Panc1 (cell line): ENCODE measurements around the gene RFX1. TPM values are rescaled to one million over a fixed set of nuclear protein-coding genes. Genes with fewer than 3 reads are reported as not detected.

Experiments used
- ATAC-seq: fragments of 200-7000 bp; cut with Tn5 transposase; 2 replicates; pipeline ENCODE4 v1.9.1; 2020; ENCODE audit warnings: mild to moderate bottlenecking, moderate library complexity
- BruUV-seq: library from RNA; stranded (reverse); fragments of 400-500 nt; replicated peaks from 2 replicates; lab custom pipeline; 2021; lab: Mats Ljungman, UMichigan
- CTCF ChIA-PET: fragments of 300-600 bp; sonication (Branson Sonifier 250); formaldehyde crosslinking; loops from one replicate; lab custom pipeline; 2022; ENCODE audit warnings: antibody characterized with exemption; lab: Charles Lee
- POLR2A ChIA-PET: fragments of 300-600 bp; sonication (Branson Sonifier 250); formaldehyde crosslinking; loops from one replicate; lab custom pipeline; 2022; ENCODE audit warnings: antibody characterized with exemption; lab: Charles Lee
- DNase-seq: peaks from one replicate; pipeline ENCODE4 v3.0.0-alpha.2; 2010; ENCODE audit warnings: low read depth, low spot score
- H3K27ac ChIP-seq: 2 replicates; pipeline ENCODE4 v1.5.1; 2011; ENCODE audit warnings: mild to moderate bottlenecking, low read length, inconsistent platforms
- H3K27me3 ChIP-seq: fragments of 200-500 bp; sonication (Bioruptor generic); 2 replicates; pipeline ENCODE4 v1.6.0; 2014; ENCODE audit warnings: low read length, inconsistent platforms; ENCODE audit not compliant: control insufficient read depth, insufficient read depth
- H3K36me3 ChIP-seq: fragments of 200-500 bp; sonication (Bioruptor generic); 2 replicates; pipeline ENCODE4 v1.5.1; 2014; ENCODE audit warnings: inconsistent platforms, mild to moderate bottlenecking, low read length, moderate library complexity; ENCODE audit not compliant: control insufficient read depth, insufficient read depth
- H3K4me1 ChIP-seq: 2 replicates; pipeline ENCODE4 v1.5.1; 2011; ENCODE audit warnings: inconsistent platforms, mild to moderate bottlenecking, low read length, moderate library complexity; ENCODE audit not compliant: control insufficient read depth, insufficient read depth
- H3K4me3 ChIP-seq, 2 experiments: 2 replicates each; pipeline ENCODE4 v1.5.1; 2011 to 2012; ENCODE audit warnings: low read depth in 2 of 2, low read length in 2 of 2, mild to moderate bottlenecking in 2 of 2, inconsistent platforms in 1 of 2, moderate library complexity in 1 of 2
- H3K9me3 ChIP-seq: fragments of 200-500 bp; sonication (Bioruptor generic); 2 replicates; pipeline ENCODE4 v1.5.1; 2014; ENCODE audit warnings: low read depth, mild to moderate bottlenecking, inconsistent platforms, low read length, moderate library complexity; ENCODE audit not compliant: control insufficient read depth, insufficient read depth
- CTCF ChIP-seq: fragments of 450-650 bp; IDR thresholded peaks from 2 replicates; pipeline ENCODE4 v1.5.1; 2017; ENCODE audit warnings: mild to moderate bottlenecking
- POLR2AphosphoS5 ChIP-seq: IDR thresholded peaks from 2 replicates; pipeline ENCODE4 v1.6.1; 2012; ENCODE audit warnings: mild to moderate bottlenecking, low read depth, low read length, moderate library complexity
- REST ChIP-seq, 2 experiments: IDR thresholded peaks; 2 replicates each; pipeline ENCODE4 v1.6.1; 2011 to 2012; ENCODE audit warnings: low read depth in 2 of 2, control low read depth in 1 of 2, low read length in 1 of 2, mild to moderate bottlenecking in 1 of 2, moderate library complexity in 1 of 2; ENCODE audit not compliant: insufficient read depth in 1 of 2
- SIN3A ChIP-seq: IDR thresholded peaks from 2 replicates; pipeline ENCODE4 v1.6.1; 2012; ENCODE audit warnings: low read depth, mild to moderate bottlenecking, low read length, moderate library complexity, borderline replicate concordance; ENCODE audit not compliant: insufficient read depth
- TCF7L2 ChIP-seq: IDR thresholded peaks from 2 replicates; pipeline ENCODE4 v1.6.1; 2011; ENCODE audit warnings: mild to moderate bottlenecking, low read depth, low read length, inconsistent platforms
- in situ Hi-C: cut with HindIII; loops from 2 replicates; pipeline ENCODE4 v1.10.0; 2016; ENCODE audit warnings: low sequenced_read_pairs, low pct_unique_long_range_greater_than_20kb
- intact Hi-C: fragments of 100-400 bp; cut with micrococcal nuclease; formaldehyde crosslinking; loops from one replicate; pipeline ENCODE4 v1.10.0; 2022; ENCODE audit not compliant: unreplicated experiment
- total RNA-seq: library from RNA; stranded (reverse); gene quantifications from one replicate; pipeline ENCODE4 v1.2.1, GENCODE V29; 2021; ENCODE audit not compliant: unreplicated experiment

Gene RFX1
- total RNA-seq, 1 experiment from 2014 or later, result 15.2 TPM

- Histone ChIP-seq H3K27me3 (no peaks in the 10 kb centered on the region), H3K4me3 (no peak overlapping the region), H3K27ac (no peak overlapping the region), H3K4me1 (no peaks in the 10 kb centered on the region), H3K36me3 (no peaks in the 10 kb centered on the region), H3K9me3 (no peaks in the 10 kb centered on the region)
- ChIA-PET CTCF (no interaction called here), POLR2A (interaction anchor here (0.7 kb wide), 1 partner anchor 114 kb away, joined by 4 read pairs; no protein-coding TSS in a partner anchor)
- in situ Hi-C loops (no loop called here), intact Hi-C loops (no loop called here)
- no peak for ATAC-seq
- BruUV-seq, result no TSS peak
- no peak for DNase-seq
- TF ChIP-seq CTCF, result no peak
- no peak for TF ChIP-seq TCF7L2
- no peak for TF ChIP-seq POLR2AphosphoS5
- no peak for TF ChIP-seq SIN3A
- TF ChIP-seq REST (IDR thresholded peaks at IDR 0.05; ENCODE audit: insufficient read depth in 1 of 2, low read depth in 2 of 2, low read length in 1 of 2), result no peak
These were observed 91.3 kb downstream of the RFX1 start for GRCh38 chr19:13914777-13915176.

GRCh38 chr19:13913352-13913751 lies 92.8 kb downstream of the RFX1 start:
- Histone ChIP-seq H3K9me3 (no peaks in the 10 kb centered on the region), H3K4me3 (no peak overlapping the region), H3K27ac (no peak overlapping the region), H3K36me3 (no peaks in the 10 kb centered on the region), H3K4me1 (no peaks in the 10 kb centered on the region), H3K27me3 (no peaks in the 10 kb centered on the region)
- intact Hi-C loops (no loop called here), in situ Hi-C loops (no loop called here)
- no peak for DNase-seq
- no peak for ATAC-seq
- ChIA-PET POLR2A (no interaction called here), CTCF (no interaction called here)
- TF ChIP-seq SIN3A, result no peak
- TF ChIP-seq CTCF, result no peak
- TF ChIP-seq REST (IDR thresholded peaks at IDR 0.05; ENCODE audit: insufficient read depth in 1 of 2, low read depth in 2 of 2, low read length in 1 of 2), result no peak
- no peak for TF ChIP-seq POLR2AphosphoS5
- TF ChIP-seq TCF7L2, result no peak
- no TSS peak for BruUV-seq

Other genes starting within 250 kb of the RFX1 start
- 19.5 TPM for gene MRI1, start 241.8 kb downstream of the RFX1 start, total RNA-seq
- 97.2 TPM for gene C19orf53, start 231.9 kb downstream of the RFX1 start, total RNA-seq
- 8.7 TPM for gene ZSWIM4, start 210.9 kb downstream of the RFX1 start, total RNA-seq
- gene NANOS3, start 129.2 kb downstream of the RFX1 start, total RNA-seq, result 0.33 TPM
- gene BRME1, start 100.2 kb downstream of the RFX1 start, total RNA-seq, result 6.5 TPM
- 28.0 TPM for gene CC2D1A, start 100.1 kb downstream of the RFX1 start, total RNA-seq
- gene PODNL1, start 67.9 kb downstream of the RFX1 start, total RNA-seq, result 1.4 TPM
- 38.8 TPM for gene DCAF15, start 53.8 kb downstream of the RFX1 start, total RNA-seq
- not detected for gene RLN3, start 21.8 kb upstream of the RFX1 start, total RNA-seq
- gene IL27RA, start 25.4 kb upstream of the RFX1 start, total RNA-seq, result 10.2 TPM
- 0.54 TPM for gene PALM3, start 55.8 kb upstream of the RFX1 start, total RNA-seq
- gene MISP3, start 66.5 kb upstream of the RFX1 start, total RNA-seq, result 1.5 TPM
- gene C19orf67, start 79.5 kb upstream of the RFX1 start, total RNA-seq, result 0.28 TPM
- gene SAMD1, start 84.4 kb upstream of the RFX1 start, total RNA-seq, result 82.0 TPM
- 70.8 TPM for gene PRKACA, start 111.4 kb upstream of the RFX1 start, total RNA-seq
- 35.4 TPM for gene ASF1B, start 130.3 kb upstream of the RFX1 start, total RNA-seq
- gene ADGRL1, start 199.8 kb upstream of the RFX1 start, total RNA-seq, result 37.7 TPM